Activated CD8-positive, alpha-beta memory T cell treated with anti-CD3 and anti-CD28 coated beads for 4 hours (primary cell): ENCODE measurements around the gene CDCA3.

ENCODE experiments used
- DNase-seq, 2 donors: peaks; one replicate each; pipeline ENCODE4 v3.0.0-alpha.2; 2020; ENCODE audit warnings: low read depth in 2 of 2

CDCA3 gene

GRCh38 chr12:6852651-6853354, 1.7 kb upstream of the CDCA3 start:
- DNase-seq, result no peak

- DNase-seq, result peak; percentile 96 to 98
These were observed 1.0 kb upstream of the CDCA3 start, which contains the start of gene USP5 for GRCh38 chr12:6851921-6852650. Gene USP5, plus strand, starts transcription at chr12:6852150. Its CDS starts 30 bp downstream, at chr12:6852180.

GRCh38 chr12:6850796-6851152, 312 bp downstream of the CDCA3 start:
- no peak for DNase-seq

GRCh38 chr12:6849976-6850560, 1.0 kb downstream of the CDCA3 start:
- no peak for DNase-seq

GRCh38 chr12:6849427-6849826, 1.7 kb downstream of the CDCA3 start:
- no peak for DNase-seq

- DNase-seq, result no peak
These were observed 3.4 kb downstream of the CDCA3 start for GRCh38 chr12:6847676-6848075.

GRCh38 chr12:6846316-6846869, 4.7 kb downstream of the CDCA3 start:
- no peak for DNase-seq

GRCh38 chr12:6845395-6845794, 5.7 kb downstream of the CDCA3 start:
- no peak for DNase-seq

GRCh38 chr12:6843118-6843902, 7.8 kb downstream of the CDCA3 start:
- DNase-seq, result no peak

- DNase-seq, result no peak
These were observed 9.0 kb downstream of the CDCA3 start for GRCh38 chr12:6842075-6842474.

GRCh38 chr12:6840761-6841515, 10.1 kb downstream of the CDCA3 start, which contains the start of gene GNB3:
Gene GNB3, plus strand, starts transcription at chr12:6840925. Its CDS starts 363 bp downstream, at chr12:6841288.
- no peak for DNase-seq

- DNase-seq, result no peak
These were observed 10.8 kb downstream of the CDCA3 start for GRCh38 chr12:6840330-6840729.

- no peak for DNase-seq
These were observed 11.4 kb downstream of the CDCA3 start for GRCh38 chr12:6839482-6840201.

- DNase-seq, result no peak
These were observed 12.2 kb downstream of the CDCA3 start for GRCh38 chr12:6838854-6839253.

- DNase-seq, result no peak
These were observed 13.6 kb downstream of the CDCA3 start for GRCh38 chr12:6837370-6838060.

- no peak for DNase-seq
These were observed 14.2 kb downstream of the CDCA3 start for GRCh38 chr12:6836851-6837250.

GRCh38 chr12:6834873-6835272, 16.2 kb downstream of the CDCA3 start:
- DNase-seq, result no peak

GRCh38 chr12:6834254-6834653, 16.8 kb downstream of the CDCA3 start:
- no peak for DNase-seq

- no peak for DNase-seq
These were observed 17.7 kb downstream of the CDCA3 start for GRCh38 chr12:6833189-6833890.
